ENCODE results near the gene CHEK2. TPM values are rescaled to one million over a fixed set of nuclear protein-coding genes. Genes with fewer than 3 reads are reported as not detected.
A peak's percentile ranks its signal among the peaks of the same experiment; 100 is the strongest.

Gene CHEK2
- 10.9 TPM for total RNA-seq (2013)
- 10 to 100 TPM in 1 of 3 donors, 1 to 10 TPM in 2; 6.6 to 13.1 (median 7.8) TPM for polyA plus RNA-seq
- polyA minus RNA-seq: 2.9 and 3.0 TPM in 2 replicates
- total RNA-seq: 1.6 to 7.3 (median 5.5) reads per million in 11 experiments

- peak; percentile 96 to 98 (median 97) for DNase-seq
- Histone ChIP-seq H3K79me2 (ENCODE audit: insufficient read depth, low read length) (peaks cover 57% of the 10 kb centered on the region), H4K20me1 (ENCODE audit: insufficient read depth, low read length) (no peaks in the 10 kb centered on the region), H3K4me2 (replicated peaks; ENCODE audit: extremely low read depth, low read length, poor library complexity, severe bottlenecking) (peak within 1 kb of the TSS; percentile 81), H3K9me3 (replicated peaks in 1 of 2; ENCODE audit: control insufficient read depth in 1 of 2, insufficient read depth in 1 of 2, low read length in 2 of 2) (no peaks in the 10 kb centered on the region), H3K36me3 (replicated peaks in 1 of 2; ENCODE audit: control insufficient read depth in 1 of 2, insufficient read depth in 2 of 2, low read length in 2 of 2) (peaks cover 23 to 45% of the 10 kb centered on the region in 2 donors), H3K4me3 (replicated peaks in 1 of 3; ENCODE audit: low read depth in 2 of 3, low read length in 3 of 3) (peak within 1 kb of the TSS; percentile 66 to 100 (median 91)), H2AFZ (ENCODE audit: insufficient read depth, low read depth, low read length, poor library complexity, severe bottlenecking) (peak within 1 kb of the TSS; percentile 98), H3K4me1 (ENCODE audit: control insufficient read depth in 1 of 2, insufficient read depth in 2 of 2, low read length in 2 of 2) (peaks cover 11 to 22% of the 10 kb centered on the region in 2 donors), H3K27me3 (ENCODE audit: control insufficient read depth in 2 of 2, insufficient read depth in 2 of 2, low read length in 2 of 2) (no peaks in the 10 kb centered on the region), H3K9ac (ENCODE audit: insufficient read depth, low read length, poor library complexity, severe bottlenecking) (peak within 1 kb of the TSS; percentile 81), H3K27ac (ENCODE audit: low read depth in 1 of 2, low read length in 2 of 2) (peak within 1 kb of the TSS; percentile 85 to 89)
- Mint-ChIP-seq H3K27me3 (ENCODE audit: low read depth in 3 of 3) (no peaks in the 10 kb centered on the region), H3K27ac (peak within 1 kb of the TSS; percentile 92 to 98 (median 96)), H3K4me3 (peak within 1 kb of the TSS; percentile 96 to 98), H3K36me3 (peaks cover 29 to 47% of the 10 kb centered on the region in 2 donors), H3K9me3 (no peaks in the 10 kb centered on the region), H3K4me1 (peaks cover 25% of the 10 kb centered on the region)
- WGBS (ENCODE audit: insufficient coverage): under 1% methylated on average over 46 of the region's 54 CpGs
- no peak for TF ChIP-seq CTCF (IDR thresholded peaks at IDR 0.05)
- intact Hi-C loops (cut with micrococcal nuclease): loop anchor here (1.0 to 5.0 kb wide), 3 partner anchors 30 to 140 kb away; partner anchors contain the start of genes CCDC117 (in 2 of the 2) and ZNRF3 (in 1 of the 2)
Measured at GRCh38 chr22:28741785-28742561, at the start of gene CHEK2, which contains the start of gene HSCB. CHEK2 (minus strand) TSS chr22:28741820; CDS start chr22:28734721, 7,099 bp downstream. HSCB (plus strand) TSS chr22:28742039; CDS start chr22:28742096, 57 bp downstream.

GRCh38 chr22:28791124-28791523, 49.5 kb upstream of the CHEK2 start:
- Histone ChIP-seq H3K4me3 (replicated peaks in 1 of 3; ENCODE audit: low read depth in 2 of 3, low read length in 3 of 3) (no peak overlapping the region), H3K36me3 (replicated peaks in 1 of 2; ENCODE audit: control insufficient read depth in 1 of 2, insufficient read depth in 2 of 2, low read length in 2 of 2) (peaks cover 48 to 59% of the 10 kb centered on the region in 2 donors), H3K79me2 (ENCODE audit: insufficient read depth, low read length) (peaks cover 27% of the 10 kb centered on the region), H3K27me3 (ENCODE audit: control insufficient read depth in 2 of 2, insufficient read depth in 2 of 2, low read length in 2 of 2) (no peaks in the 10 kb centered on the region), H2AFZ (ENCODE audit: insufficient read depth, low read depth, low read length, poor library complexity, severe bottlenecking) (no peak overlapping the region), H3K9me3 (replicated peaks in 1 of 2; ENCODE audit: control insufficient read depth in 1 of 2, insufficient read depth in 1 of 2, low read length in 2 of 2) (no peaks in the 10 kb centered on the region), H3K9ac (ENCODE audit: insufficient read depth, low read length, poor library complexity, severe bottlenecking) (no peak overlapping the region), H4K20me1 (ENCODE audit: insufficient read depth, low read length) (peaks cover 65% of the 10 kb centered on the region), H3K4me2 (replicated peaks; ENCODE audit: extremely low read depth, low read length, poor library complexity, severe bottlenecking) (no peak overlapping the region), H3K27ac (ENCODE audit: low read depth in 1 of 2, low read length in 2 of 2) (no peak overlapping the region), H3K4me1 (ENCODE audit: control insufficient read depth in 1 of 2, insufficient read depth in 2 of 2, low read length in 2 of 2) (no peaks in the 10 kb centered on the region)
- peaks cover 45 to 60% of the 10 kb centered on the region in 2 donors for H3K36me3 Mint-ChIP-seq
- H3K9me3 Mint-ChIP-seq: no peaks in the 10 kb centered on the region
- H3K27ac Mint-ChIP-seq: peak overlapping the region in 4 of 7 donors; percentile 15 to 60 (median 50)
- WGBS (ENCODE audit: insufficient coverage): 93% methylated on average over 3 of the region's 5 CpGs
- H3K4me1 Mint-ChIP-seq: peaks cover 26% of the 10 kb centered on the region
- intact Hi-C loops (cut with micrococcal nuclease): loop anchor here (5.0 to 10.0 kb wide), 2 partner anchors 36 to 94 kb away; partner anchors contain the start of gene ZNRF3 (in 1 of the 2)
- TF ChIP-seq CTCF (IDR thresholded peaks at IDR 0.05): no peak
- no peak for DNase-seq
- no peak overlapping the region for H3K4me3 Mint-ChIP-seq
- H3K27me3 Mint-ChIP-seq (ENCODE audit: low read depth in 3 of 3): no peaks in the 10 kb centered on the region
